Activated CD4-positive, alpha-beta T cell treated with anti-CD3 and anti-CD28 coated beads, Interleukin-2, amount 50 U/mL, for 48 hours (primary cell): ENCODE data around the gene SERPINA6.
"Not testable (repeated sequence)": the region's sequence is repeated elsewhere in the genome, so short reads cannot be mapped to it uniquely, and the experiment has no call there.

Experiments
- DNase-seq, 2 experiments: peaks; one replicate each; pipeline ENCODE4 v3.0.0-alpha.2; 2020

The SERPINA6 gene

DNA sequence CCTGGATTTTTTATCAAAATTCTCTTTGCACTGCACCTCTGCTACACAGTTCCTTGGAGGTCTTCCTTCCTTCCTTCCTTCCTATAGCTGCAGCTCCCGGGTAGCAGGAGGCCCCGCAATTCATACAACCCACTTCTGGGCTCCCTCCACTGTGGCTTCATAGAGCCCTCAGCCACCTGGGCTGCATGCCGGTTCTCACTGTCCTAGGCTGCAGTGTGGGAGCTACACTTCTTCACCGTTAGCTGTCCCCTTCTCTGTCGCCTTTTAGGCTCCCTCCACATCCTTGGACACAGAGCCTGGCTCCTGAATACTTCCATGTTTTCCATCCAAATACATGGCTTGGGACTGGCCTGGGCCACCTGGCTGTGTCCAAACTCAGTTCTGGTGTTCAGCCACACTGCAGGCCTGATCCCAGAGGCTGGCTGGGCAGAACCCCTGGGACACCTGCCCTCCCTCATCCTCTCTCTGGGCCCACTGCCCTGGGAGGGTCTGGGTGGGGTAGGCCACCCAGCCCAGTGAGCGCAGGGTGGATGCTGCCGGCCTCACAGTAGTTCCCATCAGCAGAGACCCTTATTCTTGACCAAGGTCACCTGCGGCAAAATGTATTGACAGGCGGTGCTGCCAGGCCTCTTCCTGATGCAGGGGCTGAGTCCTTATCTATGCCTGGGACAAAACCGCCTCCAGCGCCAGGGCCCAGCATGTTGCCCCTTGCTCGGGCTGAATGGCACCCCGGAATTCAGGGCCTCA, 31.8 kb downstream of the SERPINA6 start:
- DNase-seq, result no peak

DNA sequence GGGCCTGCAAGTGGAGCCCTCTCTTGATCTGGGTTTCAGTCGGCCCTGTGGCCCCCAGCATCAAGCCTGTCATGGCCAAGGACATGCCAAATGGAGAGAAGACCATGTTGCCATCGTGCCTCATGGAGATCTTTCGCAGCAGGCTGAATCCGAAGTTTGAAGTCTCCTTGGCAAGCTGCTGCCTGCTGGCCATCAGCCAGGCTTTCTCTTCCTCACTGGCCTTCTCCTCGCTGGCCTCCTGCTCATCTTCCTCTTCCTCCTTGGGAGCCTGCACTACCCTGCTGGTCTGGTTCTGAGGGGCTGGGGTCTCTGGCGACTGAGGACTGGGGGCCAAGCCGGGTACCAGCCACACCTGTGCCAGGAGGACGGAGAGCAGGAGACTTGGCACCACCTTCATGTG, 32.9 kb downstream of the SERPINA6 start:
- no peak for DNase-seq

DNA sequence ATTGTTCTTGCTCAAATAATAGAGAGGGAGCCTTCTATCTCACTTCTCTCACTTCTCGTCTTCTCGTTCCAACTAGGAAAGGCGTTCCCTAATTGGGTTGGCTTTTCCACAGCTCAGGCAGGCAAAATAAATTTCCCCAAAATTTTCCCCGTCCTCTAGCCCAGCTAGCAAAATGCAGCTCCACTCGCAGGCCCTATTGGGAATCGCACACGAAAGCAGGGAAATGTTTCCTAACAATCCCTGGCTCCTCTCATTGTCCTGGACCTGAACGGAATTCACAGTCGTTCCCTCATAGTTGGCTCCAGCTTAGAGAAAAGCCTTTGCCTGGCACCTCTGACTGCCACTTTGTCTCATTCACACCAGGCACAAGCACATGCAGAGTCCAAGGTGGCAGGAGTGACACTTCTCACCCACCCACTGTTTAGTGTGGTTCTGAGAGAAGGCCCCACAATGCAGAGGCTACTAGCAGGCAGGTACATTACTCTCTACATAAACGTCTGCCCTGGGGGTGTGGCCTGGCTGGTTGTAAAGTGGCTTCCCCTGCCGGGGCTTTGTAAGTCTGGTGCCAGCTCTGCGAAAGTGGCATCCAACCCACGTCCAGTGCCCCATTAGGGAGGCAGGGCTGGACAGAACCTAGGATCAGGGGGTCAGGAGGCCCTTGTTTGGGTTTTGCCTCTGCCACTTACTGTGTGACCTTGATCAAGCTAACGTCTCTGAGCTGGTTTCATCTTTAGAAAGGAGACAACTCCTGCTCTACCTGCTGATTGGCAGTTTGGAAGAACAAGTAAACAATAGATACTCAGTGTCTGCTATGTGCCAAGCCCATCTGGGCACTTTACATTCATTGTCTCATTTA, 34.3 kb downstream of the SERPINA6 start:
- DNase-seq, result no peak

DNA sequence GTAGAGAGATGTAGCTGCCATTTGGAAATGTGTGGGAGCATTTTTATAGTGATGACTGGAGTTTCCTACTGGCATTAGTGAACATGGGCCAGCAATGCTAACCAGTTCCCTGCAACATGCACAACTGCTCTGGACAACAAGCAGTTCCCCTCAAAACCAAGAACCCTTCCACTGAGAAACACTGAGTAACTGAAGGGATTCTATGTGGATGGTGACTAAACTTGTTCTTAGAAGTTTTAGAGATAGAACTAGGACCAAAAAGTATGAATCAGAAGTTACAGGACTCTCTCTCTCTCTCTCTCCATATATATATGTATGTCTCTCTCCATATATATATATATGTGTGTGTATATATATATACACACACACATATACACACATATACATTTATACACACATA, 38.0 kb downstream of the SERPINA6 start:
- no peak for DNase-seq

DNA sequence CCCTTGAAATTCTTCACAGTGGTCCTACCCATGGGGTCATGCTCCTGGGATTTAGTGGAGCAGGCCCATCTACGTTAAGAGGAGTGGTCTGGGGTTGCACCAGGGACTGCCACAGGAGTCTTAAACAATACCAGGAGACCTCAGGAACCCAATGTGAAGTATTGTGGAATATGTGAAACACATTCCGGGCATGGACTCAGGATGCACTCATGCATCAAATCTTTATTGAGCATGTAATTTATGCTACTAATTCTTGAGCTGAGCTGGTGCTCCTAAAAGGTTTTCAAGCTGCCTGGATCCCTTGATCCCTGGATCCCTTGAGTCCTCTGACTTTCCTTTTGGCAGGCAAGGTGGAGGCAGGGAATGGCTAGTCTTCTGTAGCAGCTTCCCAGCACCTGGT, 38.9 kb downstream of the SERPINA6 start:
- DNase-seq, result no peak

DNA sequence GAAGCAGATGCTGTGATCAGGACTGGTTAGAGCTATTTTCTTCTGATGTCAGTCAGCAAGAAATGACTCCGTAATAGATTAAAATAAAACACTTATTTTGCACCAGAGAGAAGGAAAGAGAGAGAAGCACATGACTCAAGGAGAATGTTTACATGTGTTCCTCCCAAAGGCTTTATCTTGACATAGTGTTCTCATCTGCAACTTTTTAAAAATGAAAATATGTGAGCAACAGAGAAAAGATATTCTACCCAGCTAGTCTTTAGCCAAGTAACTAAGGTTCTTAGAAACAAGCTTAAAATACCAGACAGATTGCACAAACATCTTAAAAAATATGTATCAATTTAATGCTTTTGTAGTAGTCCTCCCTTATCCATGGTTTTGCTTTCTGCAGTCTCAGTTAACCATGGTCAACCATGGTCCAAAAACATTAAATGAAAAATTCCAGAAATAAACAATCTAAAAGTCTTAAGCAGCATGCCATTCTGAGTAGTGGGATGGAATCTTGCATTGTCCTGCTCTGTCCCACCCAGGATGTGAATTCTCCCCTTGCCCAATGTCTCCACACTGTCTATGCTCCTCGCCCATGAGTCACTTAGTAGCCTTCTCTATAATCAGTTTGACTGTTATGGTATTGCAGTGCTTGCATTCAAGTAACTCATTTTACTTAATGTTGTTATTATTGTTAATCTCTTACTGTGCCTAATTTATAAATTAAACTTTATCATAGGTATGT, 40.0 kb downstream of the SERPINA6 start:
- no peak for DNase-seq

DNA sequence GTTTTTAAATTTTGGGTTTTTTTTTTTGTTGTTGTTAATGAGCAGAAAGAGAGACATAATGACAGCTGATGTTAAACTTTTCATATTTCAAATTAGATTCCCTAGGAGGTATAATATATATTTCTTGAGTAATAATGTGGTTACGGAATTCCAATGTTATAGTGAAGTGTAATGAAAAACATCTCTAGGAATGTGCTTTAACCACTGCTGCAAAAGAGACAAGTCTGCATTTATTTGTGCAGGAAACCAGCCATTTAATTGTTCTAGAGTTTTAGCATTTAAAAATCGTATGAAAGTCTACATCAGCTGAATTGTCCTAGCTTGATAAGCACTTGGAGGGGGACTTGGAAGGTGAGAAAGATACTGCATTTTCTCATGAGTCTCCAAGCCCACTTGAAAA, 44.4 kb downstream of the SERPINA6 start:
- no peak for DNase-seq

DNA sequence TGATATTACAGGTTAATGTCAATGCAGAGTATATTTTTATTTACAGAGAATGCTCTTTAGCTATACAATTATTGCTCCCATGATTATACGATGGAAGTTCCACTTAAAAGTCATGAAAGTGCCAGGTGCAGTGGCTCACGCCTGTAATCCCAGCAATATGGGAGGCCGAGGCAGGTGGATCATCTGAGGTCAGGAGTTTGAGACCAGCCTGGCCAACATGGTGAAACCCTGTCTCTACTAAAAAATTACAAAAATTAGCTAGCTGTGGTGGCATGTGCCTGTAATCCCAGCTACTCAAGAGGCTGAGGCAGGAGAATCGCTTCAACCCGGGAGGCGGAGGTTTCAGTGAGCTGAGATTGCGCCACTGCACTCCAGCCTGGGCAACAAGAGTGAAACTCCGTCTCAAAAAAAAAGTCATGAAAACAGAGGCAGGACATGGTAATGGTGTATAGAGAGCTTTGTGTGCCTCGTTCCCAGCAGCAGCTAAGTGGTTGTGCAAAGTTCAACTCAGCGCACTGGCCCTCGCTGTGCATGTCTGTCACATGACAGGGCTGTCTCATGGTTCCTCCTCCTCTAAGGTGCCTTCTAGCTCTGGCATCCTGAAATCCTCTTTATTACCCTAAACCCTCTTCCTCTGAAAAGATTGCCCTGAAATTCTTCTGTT, 46.1 kb downstream of the SERPINA6 start:
- DNase-seq, result not testable (repeated sequence)

DNA sequence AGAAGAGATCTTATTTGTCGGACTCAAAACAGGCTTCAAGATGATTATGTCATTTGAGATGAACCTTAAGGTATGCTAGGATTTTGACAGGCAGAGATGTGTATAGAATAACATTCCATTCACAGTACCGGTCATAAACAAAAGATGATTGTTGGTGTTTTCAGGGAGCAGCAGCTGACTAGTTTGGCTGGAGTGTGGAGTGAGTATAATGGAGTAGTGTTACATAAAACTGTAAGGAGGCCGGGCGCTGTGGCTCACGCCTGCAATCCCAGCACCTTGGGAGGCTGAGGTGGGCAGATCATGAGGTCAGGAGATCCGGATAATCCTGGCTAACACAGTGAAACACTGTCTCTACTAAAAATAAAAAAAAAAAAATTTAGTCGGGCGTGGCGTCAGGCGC, 54.0 kb downstream of the SERPINA6 start:
- DNase-seq, result no peak

DNA sequence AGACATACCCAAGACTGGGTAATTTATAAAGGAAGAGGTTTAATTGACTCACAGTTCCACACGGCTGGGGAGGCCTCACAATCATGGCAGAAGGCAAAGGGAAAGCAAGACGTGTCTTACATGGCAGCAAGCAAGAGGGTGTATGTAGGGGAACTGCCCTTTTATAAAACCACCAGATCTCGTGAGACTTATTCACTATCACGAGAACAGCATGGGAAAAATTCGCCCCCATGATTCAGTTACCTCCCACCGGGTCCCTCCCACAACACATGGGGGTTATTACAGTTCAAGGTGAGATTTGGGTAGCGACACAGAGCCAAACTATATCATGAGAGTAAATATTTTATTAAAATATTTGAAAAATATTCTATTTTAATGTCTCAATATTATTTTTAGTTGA, 54.6 kb downstream of the SERPINA6 start:
- DNase-seq, result not testable (repeated sequence)

DNA sequence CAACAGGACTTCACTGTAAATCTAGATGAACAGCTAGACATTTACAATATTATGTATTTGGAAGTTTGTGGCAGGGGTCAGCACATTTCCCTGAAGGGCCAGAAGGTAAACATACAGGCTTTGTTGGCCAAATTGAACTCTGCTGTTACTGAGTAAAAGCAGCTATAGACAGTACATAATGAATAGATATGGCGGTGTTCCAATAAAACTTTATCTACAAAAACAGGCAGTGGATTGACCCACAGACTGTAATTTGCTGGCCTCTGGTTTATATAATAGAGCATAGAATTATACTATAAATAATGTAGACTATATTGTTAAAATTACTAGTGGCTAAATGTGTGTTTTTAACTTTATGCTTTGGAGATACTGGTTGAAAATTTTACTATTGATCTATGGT, 55.8 kb downstream of the SERPINA6 start:
- DNase-seq, result no peak

DNA sequence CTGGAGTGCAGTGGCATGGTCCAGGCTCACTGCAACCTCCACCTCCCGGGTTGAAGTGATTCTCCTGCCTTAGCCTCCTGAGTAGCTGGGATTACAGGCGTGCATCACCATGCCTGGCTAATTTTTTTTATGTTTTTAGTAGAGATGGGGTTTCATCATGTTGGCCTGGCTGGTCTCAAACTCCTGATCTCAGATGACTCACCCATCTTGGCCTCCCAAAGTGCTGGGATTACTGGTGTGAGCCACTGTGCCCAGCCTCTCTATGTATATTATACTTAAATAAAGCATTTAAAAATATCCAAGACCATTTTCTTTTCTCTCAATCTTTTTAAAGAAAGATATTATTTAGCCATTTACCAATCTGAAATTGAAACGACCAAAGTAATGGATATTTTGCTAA, 58.9 kb downstream of the SERPINA6 start:
- DNase-seq, result not testable (repeated sequence)
